Fibroblast of mammary gland (primary cell): ENCODE data around the gene LYRM4.
A peak's percentile ranks its signal among the peaks of the same experiment; 100 is the strongest.

ENCODE experiments used
- DNase-seq: peaks from one replicate; pipeline ENCODE4 v3.0.0-alpha.2; 2010; ENCODE audit warnings: low read depth
- H3K4me3 ChIP-seq: 2 replicates; pipeline ENCODE4 v1.5.1; 2011; ENCODE audit warnings: low read depth, mild to moderate bottlenecking, low read length, moderate library complexity; ENCODE audit not compliant: control insufficient read depth
- TF ChIP-seq, protein P1 (sequence below): conservative IDR thresholded peaks from 2 replicates; pipeline ENCODE4 v1.5.1; 2011; ENCODE audit warnings: low read depth, low read length, inconsistent platforms; ENCODE audit not compliant: control insufficient read depth, insufficient read depth

The LYRM4 gene

DNA sequence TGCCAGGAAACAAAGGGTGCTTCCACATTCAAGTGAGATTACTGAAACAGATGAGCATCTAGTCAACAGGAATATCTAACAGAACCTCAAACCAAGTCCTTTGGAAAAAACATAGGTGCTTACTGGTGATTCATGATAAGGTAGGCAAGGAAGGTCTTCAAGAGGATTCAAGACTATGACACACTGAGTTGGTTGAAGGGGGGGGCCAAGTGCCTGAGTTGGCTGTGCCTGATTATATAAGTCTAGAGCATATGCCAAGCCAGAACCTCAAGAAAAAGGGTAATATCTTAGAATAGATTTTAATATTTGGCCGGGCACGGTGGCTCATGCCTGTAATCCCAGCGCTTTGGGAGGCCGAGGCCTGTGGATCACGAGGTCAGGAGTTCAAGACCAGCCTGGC is 63.7 kb downstream of the LYRM4 start:
- TF ChIP-seq, protein P1, sequence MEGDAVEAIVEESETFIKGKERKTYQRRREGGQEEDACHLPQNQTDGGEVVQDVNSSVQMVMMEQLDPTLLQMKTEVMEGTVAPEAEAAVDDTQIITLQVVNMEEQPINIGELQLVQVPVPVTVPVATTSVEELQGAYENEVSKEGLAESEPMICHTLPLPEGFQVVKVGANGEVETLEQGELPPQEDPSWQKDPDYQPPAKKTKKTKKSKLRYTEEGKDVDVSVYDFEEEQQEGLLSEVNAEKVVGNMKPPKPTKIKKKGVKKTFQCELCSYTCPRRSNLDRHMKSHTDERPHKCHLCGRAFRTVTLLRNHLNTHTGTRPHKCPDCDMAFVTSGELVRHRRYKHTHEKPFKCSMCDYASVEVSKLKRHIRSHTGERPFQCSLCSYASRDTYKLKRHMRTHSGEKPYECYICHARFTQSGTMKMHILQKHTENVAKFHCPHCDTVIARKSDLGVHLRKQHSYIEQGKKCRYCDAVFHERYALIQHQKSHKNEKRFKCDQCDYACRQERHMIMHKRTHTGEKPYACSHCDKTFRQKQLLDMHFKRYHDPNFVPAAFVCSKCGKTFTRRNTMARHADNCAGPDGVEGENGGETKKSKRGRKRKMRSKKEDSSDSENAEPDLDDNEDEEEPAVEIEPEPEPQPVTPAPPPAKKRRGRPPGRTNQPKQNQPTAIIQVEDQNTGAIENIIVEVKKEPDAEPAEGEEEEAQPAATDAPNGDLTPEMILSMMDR: no peak
- H3K4me3 ChIP-seq: no peak overlapping the region
- DNase-seq: no peak

DNA sequence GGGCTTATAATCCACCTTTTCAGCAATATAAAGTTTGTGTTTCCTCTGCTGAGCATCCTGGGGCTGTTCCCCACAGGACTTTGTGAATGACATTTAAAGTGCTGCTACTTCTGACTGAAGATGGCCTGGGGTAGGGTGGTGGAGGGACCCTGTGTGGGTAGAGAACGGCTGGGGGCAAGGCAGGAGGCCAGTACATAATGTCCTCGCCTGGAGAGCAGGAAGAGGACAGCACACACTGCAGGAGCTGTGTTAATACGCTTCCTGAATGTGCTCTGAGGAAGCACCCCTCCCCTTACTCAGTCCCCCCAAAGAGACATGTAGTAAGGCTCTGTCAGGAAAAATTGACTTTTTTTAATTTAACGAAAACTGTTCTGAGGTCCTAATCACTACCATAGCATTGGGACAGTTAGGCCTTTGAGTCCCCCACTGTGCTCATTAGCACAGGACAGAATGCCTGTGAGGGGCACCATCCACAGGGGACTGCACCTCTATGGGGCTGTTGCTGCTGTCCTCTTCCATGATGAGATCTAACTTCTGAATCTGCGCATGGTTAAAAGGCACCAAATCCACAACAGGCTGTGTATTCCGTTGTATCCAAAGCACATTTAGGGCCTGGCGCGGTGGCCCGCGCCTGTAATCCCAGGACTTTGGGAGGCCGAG is 68.5 kb downstream of the LYRM4 start:
- DNase-seq: no peak
- H3K4me3 ChIP-seq: no peak overlapping the region
- TF ChIP-seq, protein P1: no peak

- TF ChIP-seq, protein P1: no peak
- no peak for DNase-seq
- no peak overlapping the region for H3K4me3 ChIP-seq
Observed at GRCh38 chr6:5191722-5192121, 69.0 kb downstream of the LYRM4 start.

- H3K4me3 ChIP-seq: no peak overlapping the region
- TF ChIP-seq, protein P1: no peak
- no peak for DNase-seq
Observed at GRCh38 chr6:5191222-5191621, 69.5 kb downstream of the LYRM4 start.

DNA sequence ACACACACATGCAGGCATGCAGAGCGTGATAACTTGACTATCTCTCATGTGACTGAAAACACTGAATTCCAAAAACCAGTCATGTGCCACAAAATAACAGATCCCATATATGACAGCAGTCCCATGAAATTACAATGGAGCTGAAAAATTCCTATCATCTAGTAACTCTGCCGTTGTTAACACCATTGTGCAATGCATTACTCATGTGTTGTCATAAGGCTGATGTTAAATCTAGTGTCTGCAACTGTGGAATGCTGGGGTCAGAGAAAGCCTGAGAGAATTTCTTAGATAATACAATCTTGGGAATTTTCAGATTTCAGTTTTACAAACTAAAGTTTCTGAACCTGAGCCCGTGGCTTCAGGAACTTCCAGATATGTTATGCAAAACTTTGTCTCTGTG is 70.2 kb downstream of the LYRM4 start:
- no peak overlapping the region for H3K4me3 ChIP-seq
- TF ChIP-seq, protein P1: no peak
- DNase-seq: peak; percentile 95

DNA sequence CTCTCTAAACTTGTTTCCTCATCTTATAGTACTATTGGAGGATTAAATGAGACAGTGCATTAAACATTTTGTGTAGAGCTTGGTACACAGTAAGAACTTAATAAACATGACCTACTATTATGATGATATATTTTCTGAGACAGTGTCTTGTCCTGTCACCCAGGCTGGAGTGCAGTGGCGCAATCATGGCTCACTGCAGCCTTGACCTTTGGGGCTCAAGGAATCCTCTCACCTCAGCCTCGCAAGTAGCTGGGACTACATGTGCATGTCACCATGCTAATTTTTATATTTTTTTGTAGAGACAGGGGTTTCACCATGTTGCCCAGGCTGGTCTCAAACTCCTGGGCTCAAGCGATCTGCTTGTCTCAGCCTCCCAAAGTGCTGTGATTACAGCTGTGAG is 72.1 kb downstream of the LYRM4 start:
- TF ChIP-seq, protein P1: no peak
- no peak for DNase-seq
- H3K4me3 ChIP-seq: no peak overlapping the region

DNA sequence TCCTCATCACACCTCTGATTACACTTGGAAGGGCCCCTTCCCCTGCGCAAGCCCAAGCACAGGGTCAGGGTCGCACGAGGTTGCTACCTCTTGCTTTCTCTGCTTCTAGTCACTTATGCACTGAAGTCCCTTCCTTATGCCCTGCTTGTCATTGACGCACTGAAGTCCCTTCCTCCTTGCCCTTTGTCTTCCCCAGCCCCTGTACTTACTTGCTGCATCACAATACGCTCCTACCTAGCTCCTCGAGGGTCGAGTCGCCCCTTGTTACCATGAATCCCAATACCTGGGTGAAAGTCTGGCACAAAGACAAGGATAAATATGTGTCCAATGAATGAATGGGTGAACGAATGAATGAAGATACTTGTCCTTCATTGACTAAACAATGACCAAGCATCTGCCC is 75.9 kb downstream of the LYRM4 start:
- H3K4me3 ChIP-seq: no peak overlapping the region
- TF ChIP-seq, protein P1: no peak
- DNase-seq: no peak
